Endothelial cell of umbilical vein (primary cell): ENCODE data around the gene CRKL. TPM values are rescaled to one million over a fixed set of nuclear protein-coding genes. Genes with fewer than 3 reads are reported as not detected.

Experiments
- BruUV-seq: library from RNA; stranded (reverse); fragments of 400-500 nt; replicated peaks from 2 replicates; lab custom pipeline; 2021; lab: Mats Ljungman, UMichigan
- CTCF ChIA-PET: fragments of 300-600, 350-600 bp; sonication (Branson Sonifier 250); formaldehyde crosslinking; loops from one replicate; lab custom pipeline; 2021; ENCODE audit warnings: antibody characterized with exemption, inconsistent platforms; lab: Charles Lee
- POLR2A ChIA-PET: fragments of 300-600, 350-600 bp; sonication (Branson Sonifier 250); formaldehyde crosslinking; loops from one replicate; lab custom pipeline; 2021; ENCODE audit warnings: antibody characterized with exemption, inconsistent platforms; lab: Charles Lee
- DNase-seq: peaks from one replicate; pipeline ENCODE4 v3.0.0-alpha.2; 2011; ENCODE audit warnings: low read depth, low spot score
- FAIRE-seq: peaks from 2 replicates; lab custom pipeline; 2011; peaks lifted over from hg19 to GRCh38; lab: Jason Lieb, UNC
- H2AFZ ChIP-seq: 2 replicates; pipeline ENCODE4 v1.6.0; 2012; ENCODE audit warnings: low read depth, low read length, control low read depth, inconsistent platforms
- H3K27ac ChIP-seq: 2 replicates; pipeline ENCODE4 v1.5.1; 2011; ENCODE audit warnings: low read depth, mild to moderate bottlenecking, control low read depth, low read length, moderate library complexity; ENCODE audit not compliant: insufficient read depth
- H3K27me3 ChIP-seq, 2 experiments: 2 replicates each; pipeline versions ENCODE4 v1.6.0 to v1.6.1; 2011; ENCODE audit warnings: low read length in 2 of 2, mixed read lengths in 1 of 2; ENCODE audit not compliant: control insufficient read depth in 2 of 2, insufficient read depth in 2 of 2
- H3K36me3 ChIP-seq, 2 experiments: 2 replicates in 1 of 2; 3 replicates in 1 of 2; pipeline ENCODE4 v1.5.1; 2011; ENCODE audit warnings: low read length in 2 of 2, mild to moderate bottlenecking in 1 of 2, moderate library complexity in 1 of 2; ENCODE audit not compliant: control insufficient read depth in 2 of 2, insufficient read depth in 2 of 2; ENCODE audit errors: extremely low read depth in 1 of 2
- H3K4me1 ChIP-seq: 3 replicates; pipeline ENCODE4 v1.5.1; 2011; ENCODE audit warnings: mild to moderate bottlenecking, low read length; ENCODE audit not compliant: control insufficient read depth, insufficient read depth; ENCODE audit errors: extremely low read depth
- H3K4me2 ChIP-seq: 2 replicates; pipeline ENCODE4 v1.6.1; 2011; ENCODE audit warnings: low read length, control low read depth, mixed read lengths; ENCODE audit not compliant: insufficient read depth
- H3K4me3 ChIP-seq, 3 experiments: fragments of 200-600 bp in 1 of 3; sonication (generic), shearing (Covaris generic) in 1 of 3; replicated peaks in 1 of 3; 2 replicates each; pipeline ENCODE4 v1.5.1; 2011 to 2016; ENCODE audit warnings: control low read depth in 3 of 3, low read length in 3 of 3, mild to moderate bottlenecking in 2 of 3, inconsistent platforms in 1 of 3, low read depth in 1 of 3, moderate library complexity in 1 of 3; ENCODE audit not compliant: insufficient read depth in 1 of 3
- H3K79me2 ChIP-seq: 2 replicates; pipeline ENCODE4 v1.6.0; 2012; ENCODE audit warnings: low read length, inconsistent platforms; ENCODE audit not compliant: control insufficient read depth, insufficient read depth
- H3K9ac ChIP-seq: replicated peaks from 2 replicates; pipeline ENCODE3; 2011; ENCODE audit warnings: low read length, control low read depth; ENCODE audit not compliant: insufficient read depth; ENCODE audit errors: extremely low read depth
- H3K9me1 ChIP-seq: replicated peaks from 3 replicates; pipeline ENCODE4 v1.6.0; 2011; ENCODE audit warnings: mild to moderate bottlenecking, low read length; ENCODE audit not compliant: control insufficient read depth, insufficient read depth; ENCODE audit errors: extremely low read depth
- H3K9me3 ChIP-seq: replicated peaks from 2 replicates; pipeline ENCODE4 v1.5.1; 2012; ENCODE audit warnings: low read length, inconsistent platforms; ENCODE audit not compliant: control insufficient read depth, insufficient read depth
- H4K20me1 ChIP-seq: replicated peaks from 2 replicates; pipeline ENCODE3; 2011; ENCODE audit warnings: mild to moderate bottlenecking, low read length; ENCODE audit not compliant: control insufficient read depth, insufficient read depth; ENCODE audit errors: extremely low read depth
- CTCF ChIP-seq, 2 donors: IDR thresholded peaks; 1 replicate in 1 of 2; 2 replicates in 1 of 2; pipeline ENCODE4 v1.5.1; 2011; ENCODE audit warnings: low read length in 2 of 2, mild to moderate bottlenecking in 2 of 2, moderate library complexity in 2 of 2, control low read depth in 1 of 2, inconsistent platforms in 1 of 2, low read depth in 1 of 2; ENCODE audit not compliant: insufficient read depth in 1 of 2; ENCODE audit errors: extremely low read depth in 1 of 2
- EZH2 ChIP-seq: IDR thresholded peaks from 2 replicates; pipeline ENCODE4 v1.6.1; 2012; ENCODE audit warnings: borderline replicate concordance, low read depth, mild to moderate bottlenecking, moderate library complexity, low read length, inconsistent platforms; ENCODE audit not compliant: severe bottlenecking
- FOS ChIP-seq: IDR thresholded peaks from 2 replicates; pipeline ENCODE4 v1.6.1; 2011; ENCODE audit warnings: mild to moderate bottlenecking, low read length, moderate library complexity, borderline replicate concordance; ENCODE audit not compliant: insufficient read depth
- GATA2 ChIP-seq: IDR thresholded peaks from 2 replicates; pipeline ENCODE4 v1.7.0; 2011; ENCODE audit warnings: low read depth, mild to moderate bottlenecking, moderate library complexity, mixed read lengths, low read length; ENCODE audit not compliant: insufficient read length, insufficient read depth
- JUN ChIP-seq: IDR thresholded peaks from 2 replicates; pipeline ENCODE4 v1.6.1; 2011; ENCODE audit warnings: borderline replicate concordance, low read depth; ENCODE audit not compliant: insufficient read length, insufficient read depth
- MAX ChIP-seq: IDR thresholded peaks from 2 replicates; pipeline ENCODE4 v1.6.1; 2011; ENCODE audit not compliant: insufficient read depth, insufficient read length
- MYC ChIP-seq: IDR thresholded peaks from one replicate; pipeline ENCODE4 v1.6.1; 2011; ENCODE audit warnings: mild to moderate bottlenecking, low read depth, low read length
- POLR2A ChIP-seq: IDR thresholded peaks from 2 replicates; pipeline ENCODE4 v1.6.1; 2012; ENCODE audit warnings: low read depth, mild to moderate bottlenecking, control low read depth, low read length
- POLR2AphosphoS5 ChIP-seq: IDR thresholded peaks from 2 replicates; pipeline ENCODE4 v1.6.1; 2012; ENCODE audit warnings: low read depth, mild to moderate bottlenecking, control low read depth, low read length, moderate library complexity; ENCODE audit not compliant: insufficient read depth
- dilution Hi-C: fragments of 300-500 bp; cut with MboI; formaldehyde crosslinking; loops from one replicate; pipeline ENCODE4 v1.15.0; 2019; ENCODE audit warnings: low sequenced_read_pairs; ENCODE audit not compliant: extremely low pct_ligation_motif_present
- intact Hi-C: fragments of 100-400 bp; cut with micrococcal nuclease; formaldehyde crosslinking; loops from one replicate; pipeline ENCODE4 v1.10.0; 2022
- polyA plus RNA-seq, 4 experiments: library from polyadenylated mRNA; depleted of rRNA in 3 of 4; stranded (reverse) in 3 of 4; unstranded in 1 of 4; fragments of >200 nt; gene quantifications; 2 replicates each; pipeline versions ENCODE4 v1.2.1 to v1.2.3, GENCODE V29; 2011 to 2012; ENCODE audit warnings: missing spikeins in 1 of 4
- total RNA-seq: library from RNA; stranded (reverse); gene quantifications from 2 replicates; pipeline ENCODE4 v1.2.3, GENCODE V29; 2021

Gene CRKL
- total and polyA plus RNA-seq, 2 donors (not counting 3 experiments of a cell fraction or from before 2014, with no cell fraction given) = 18.0 to 50.6 TPM

- no TSS peak for BruUV-seq
- H3K27me3 ChIP-seq = no peaks in the 10 kb centered on the region
- peaks cover 18 to 26% of the 10 kb centered on the region in 2 experiments for H3K36me3 ChIP-seq
- no peak overlapping the region for H3K4me2 ChIP-seq
- TF ChIP-seq CTCF (IDR thresholded peaks at IDR 0.05; ENCODE audit: extremely low read depth in 1 of 2, insufficient read depth in 1 of 2, low read depth in 1 of 2, low read length in 2 of 2) (no peak), GATA2 (no peak), JUN (no peak), POLR2AphosphoS5 (no peak), FOS (no peak), POLR2A (no peak), MAX (no peak), EZH2 (no peak), MYC (no peak)
- no peak overlapping the region for H3K4me3 ChIP-seq
- no peak overlapping the region for H3K9ac ChIP-seq
- dilution Hi-C loops (no loop called here), intact Hi-C loops (no loop called here)
- H3K9me1 ChIP-seq = no peaks in the 10 kb centered on the region
- FAIRE-seq (no peak), DNase-seq (no peak)
- H3K79me2 ChIP-seq = peaks cover 69% of the 10 kb centered on the region
- ChIA-PET CTCF (no interaction called here), POLR2A (no interaction called here)
- H3K9me3 ChIP-seq = no peaks in the 10 kb centered on the region
- H2AFZ ChIP-seq = no peak overlapping the region
- H3K4me1 ChIP-seq = peaks cover 19% of the 10 kb centered on the region
- H3K27ac ChIP-seq = no peak overlapping the region
- peaks cover 5% of the 10 kb centered on the region for H4K20me1 ChIP-seq
These were observed 32.5 kb downstream of the CRKL start for GRCh38 chr22:20949698-20950183.
